Measurements from ENCODE around the gene PHRF1.
"Not testable (repeated sequence)": the region's sequence is repeated elsewhere in the genome, so short reads cannot be mapped to it uniquely, and the experiment has no call there.

PHRF1 gene

DNA sequence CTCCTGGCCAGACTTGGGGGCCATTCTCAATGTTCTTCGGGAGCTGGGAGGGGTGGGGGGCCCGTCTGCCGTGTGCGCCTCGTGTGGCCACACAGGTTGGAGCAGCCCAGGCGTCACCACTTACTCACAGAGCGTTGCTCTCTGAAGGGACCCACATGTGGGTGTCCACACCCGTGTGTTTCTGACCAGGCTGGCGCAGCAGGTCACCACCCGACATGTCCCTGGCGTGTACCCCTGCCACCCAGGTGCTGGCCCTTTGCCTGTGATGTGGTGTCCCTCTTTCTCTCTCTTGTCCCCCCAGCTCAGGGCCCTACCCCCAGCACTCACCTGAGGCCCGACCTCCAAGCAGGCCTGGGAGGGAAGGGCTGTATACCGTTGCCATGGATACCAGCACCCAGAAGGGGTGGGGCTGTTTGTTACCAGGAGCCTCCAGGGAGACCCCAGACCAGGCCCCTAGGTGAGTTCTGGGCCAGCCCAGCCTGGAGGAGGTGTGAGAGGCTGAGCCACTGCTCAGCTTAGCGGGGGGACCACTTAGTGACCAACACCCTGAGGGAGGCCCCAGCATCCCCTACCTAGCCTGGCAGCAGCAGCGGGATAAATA, 17.1 kb upstream of the PHRF1 start:
- no peak for DNase-seq

DNA sequence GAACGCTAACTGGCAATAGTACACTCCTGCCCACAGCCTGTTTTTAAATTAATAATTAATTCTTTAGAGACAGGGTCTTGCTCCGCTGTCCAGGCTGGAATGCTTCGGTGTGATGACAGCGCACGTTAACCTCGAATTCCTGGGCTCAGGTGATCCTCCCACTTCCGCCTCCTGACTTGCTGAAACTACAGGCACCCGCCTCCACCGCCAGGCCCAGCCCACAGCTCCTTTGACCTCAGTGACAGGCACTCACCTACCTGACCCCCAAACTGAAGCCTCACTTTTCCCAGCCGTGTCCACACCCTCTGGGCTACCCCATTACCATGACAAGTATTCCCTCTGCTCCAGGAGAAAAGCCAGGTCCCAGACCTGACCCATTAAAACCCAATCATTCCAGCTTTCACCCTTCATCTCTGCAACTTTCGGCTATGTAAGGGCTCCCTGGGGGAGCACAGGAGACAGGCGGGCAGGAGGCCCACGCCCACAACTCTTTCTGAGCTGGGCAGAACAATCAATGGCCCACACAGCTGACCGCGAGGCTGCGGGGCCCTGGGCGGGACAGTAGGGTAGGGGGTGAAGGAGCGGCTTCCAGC, 16.5 kb upstream of the PHRF1 start:
- DNase-seq: no peak

DNA sequence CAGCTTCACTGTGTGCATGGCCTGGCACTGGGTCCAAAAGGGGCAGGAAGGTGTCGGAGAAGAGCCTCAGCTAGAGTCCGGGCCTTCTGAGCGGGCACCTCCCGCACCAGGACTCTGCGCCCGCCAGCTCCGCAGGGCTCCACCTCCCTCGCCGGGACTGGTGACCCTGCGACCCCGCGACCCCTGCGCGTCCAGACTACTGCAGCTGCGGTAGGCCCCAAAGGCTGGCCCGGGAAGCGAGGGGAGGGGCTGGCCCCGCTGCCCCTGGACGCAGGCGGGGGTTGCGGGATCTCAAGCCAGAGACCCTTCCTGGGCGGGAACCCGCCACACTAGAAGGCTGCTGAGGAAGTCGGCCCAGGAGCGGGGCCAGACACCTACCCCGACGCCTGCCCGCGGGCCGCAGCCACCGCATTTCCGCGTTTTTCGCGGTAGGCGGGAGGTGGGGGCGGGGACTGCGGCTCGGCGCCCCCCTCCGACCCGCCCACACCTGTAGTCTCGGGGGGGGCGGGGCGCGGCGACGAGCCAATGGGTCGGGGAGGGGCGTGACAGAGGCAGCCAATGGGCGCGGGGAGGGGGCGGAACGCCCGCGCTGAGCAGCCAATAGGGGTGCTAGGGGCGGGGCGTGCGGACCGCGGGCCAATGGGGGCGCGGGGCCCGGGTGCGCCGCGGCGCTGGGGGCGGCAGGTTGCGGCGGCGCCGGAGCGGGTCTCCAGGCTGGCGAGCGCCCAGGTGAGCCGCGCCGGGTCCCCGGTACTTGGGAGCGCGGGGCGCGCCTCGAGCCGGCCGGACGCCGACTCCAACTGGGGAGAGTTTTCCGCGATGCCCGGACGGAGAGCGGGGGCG, 15.7 kb upstream of the PHRF1 start, which contains the start of the genes LMNTD2 and RASSF7:
Gene LMNTD2, minus strand, starts transcription at position 434 of the 843 bp plus-strand sequence. Its CDS starts 22 bp downstream, at position 412.
Gene RASSF7, plus strand, starts transcription at position 666 of the 843 bp plus-strand sequence. CDS start 799 bp downstream, outside the sequence.
- DNase-seq: peak; percentile 92 to 96 (median 92)

DNA sequence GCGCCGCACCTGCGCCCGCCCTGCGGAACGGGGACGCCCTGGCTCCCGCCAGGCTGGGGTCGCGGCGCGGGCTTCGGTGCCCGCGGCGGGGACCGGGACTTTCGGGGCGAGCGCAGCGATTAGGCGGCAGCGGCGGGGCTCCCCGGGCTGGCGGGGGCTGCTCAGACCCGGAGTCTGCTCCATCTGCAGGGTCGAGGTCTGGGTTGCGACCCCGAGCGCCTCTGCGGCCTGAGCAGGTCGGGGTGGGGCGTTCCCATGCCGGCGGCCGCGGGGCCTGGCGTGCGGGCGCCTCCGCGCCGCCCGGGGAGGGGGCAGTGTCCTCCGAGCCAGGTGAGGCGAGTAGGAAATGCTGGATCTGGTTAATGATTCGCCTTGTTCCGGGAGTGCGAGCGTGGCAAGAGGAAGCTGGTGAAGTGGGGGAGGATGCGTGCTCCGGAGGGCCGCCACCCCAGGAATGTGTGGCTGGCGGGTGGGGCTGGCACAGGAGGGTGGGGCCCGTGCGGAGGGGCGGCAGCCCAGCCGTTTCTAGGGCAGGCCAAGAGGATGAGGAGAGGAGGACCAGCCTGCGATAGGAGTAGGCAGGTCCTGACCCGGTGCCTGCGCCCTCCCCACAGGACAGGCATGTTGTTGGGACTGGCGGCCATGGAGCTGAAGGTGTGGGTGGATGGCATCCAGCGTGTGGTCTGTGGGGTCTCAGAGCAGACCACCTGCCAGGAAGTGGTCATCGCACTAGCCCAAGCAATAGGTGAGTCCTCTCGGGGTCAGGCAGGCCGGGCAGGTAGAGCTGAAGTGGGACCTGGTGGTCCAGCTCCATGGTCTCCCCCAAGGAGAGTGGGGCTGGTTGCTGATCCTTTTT, 14.9 kb upstream of the PHRF1 start:
- DNase-seq: peak in 1 of 5 donors; percentile 32

DNA sequence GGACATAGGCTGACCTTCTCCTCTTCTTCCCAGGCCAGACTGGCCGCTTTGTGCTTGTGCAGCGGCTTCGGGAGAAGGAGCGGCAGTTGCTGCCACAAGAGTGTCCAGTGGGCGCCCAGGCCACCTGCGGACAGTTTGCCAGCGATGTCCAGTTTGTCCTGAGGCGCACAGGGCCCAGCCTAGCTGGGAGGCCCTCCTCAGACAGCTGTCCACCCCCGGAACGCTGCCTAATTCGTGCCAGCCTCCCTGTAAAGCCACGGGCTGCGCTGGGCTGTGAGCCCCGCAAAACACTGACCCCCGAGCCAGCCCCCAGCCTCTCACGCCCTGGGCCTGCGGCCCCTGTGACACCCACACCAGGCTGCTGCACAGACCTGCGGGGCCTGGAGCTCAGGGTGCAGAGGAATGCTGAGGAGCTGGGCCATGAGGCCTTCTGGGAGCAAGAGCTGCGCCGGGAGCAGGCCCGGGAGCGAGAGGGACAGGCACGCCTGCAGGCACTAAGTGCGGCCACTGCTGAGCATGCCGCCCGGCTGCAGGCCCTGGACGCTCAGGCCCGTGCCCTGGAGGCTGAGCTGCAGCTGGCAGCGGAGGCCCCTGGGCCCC, 14.1 kb upstream of the PHRF1 start:
- no peak for DNase-seq

DNA sequence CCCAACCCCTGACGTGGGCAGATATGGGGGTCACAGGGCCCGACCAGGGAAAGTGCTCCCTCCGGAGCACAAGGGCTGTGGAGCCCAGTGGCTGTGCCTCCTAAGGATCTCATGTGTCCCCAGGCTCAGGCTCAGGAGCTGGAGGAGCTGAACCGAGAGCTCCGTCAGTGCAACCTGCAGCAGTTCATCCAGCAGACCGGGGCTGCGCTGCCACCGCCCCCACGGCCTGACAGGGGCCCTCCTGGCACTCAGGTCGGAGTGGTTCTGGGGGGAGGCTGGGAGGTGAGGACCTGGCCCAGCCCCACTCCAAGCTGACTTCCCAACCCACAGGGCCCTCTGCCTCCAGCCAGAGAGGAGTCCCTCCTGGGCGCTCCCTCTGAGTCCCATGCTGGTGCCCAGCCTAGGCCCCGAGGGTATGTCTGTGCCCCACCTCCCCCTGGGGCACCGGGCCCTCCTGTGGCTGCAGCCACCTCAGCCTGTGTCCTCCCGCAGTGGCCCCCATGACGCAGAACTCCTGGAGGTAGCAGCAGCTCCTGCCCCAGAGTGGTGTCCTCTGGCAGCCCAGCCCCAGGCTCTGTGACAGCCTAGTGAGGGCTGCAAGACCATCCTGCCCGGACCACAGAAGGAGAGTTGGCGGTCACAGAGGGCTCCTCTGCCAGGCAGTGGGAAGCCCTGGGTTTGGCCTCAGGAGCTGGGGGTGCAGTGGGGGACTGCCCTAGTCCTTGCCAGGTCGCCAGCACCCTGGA, 13.0 kb upstream of the PHRF1 start:
- DNase-seq: no peak

DNA sequence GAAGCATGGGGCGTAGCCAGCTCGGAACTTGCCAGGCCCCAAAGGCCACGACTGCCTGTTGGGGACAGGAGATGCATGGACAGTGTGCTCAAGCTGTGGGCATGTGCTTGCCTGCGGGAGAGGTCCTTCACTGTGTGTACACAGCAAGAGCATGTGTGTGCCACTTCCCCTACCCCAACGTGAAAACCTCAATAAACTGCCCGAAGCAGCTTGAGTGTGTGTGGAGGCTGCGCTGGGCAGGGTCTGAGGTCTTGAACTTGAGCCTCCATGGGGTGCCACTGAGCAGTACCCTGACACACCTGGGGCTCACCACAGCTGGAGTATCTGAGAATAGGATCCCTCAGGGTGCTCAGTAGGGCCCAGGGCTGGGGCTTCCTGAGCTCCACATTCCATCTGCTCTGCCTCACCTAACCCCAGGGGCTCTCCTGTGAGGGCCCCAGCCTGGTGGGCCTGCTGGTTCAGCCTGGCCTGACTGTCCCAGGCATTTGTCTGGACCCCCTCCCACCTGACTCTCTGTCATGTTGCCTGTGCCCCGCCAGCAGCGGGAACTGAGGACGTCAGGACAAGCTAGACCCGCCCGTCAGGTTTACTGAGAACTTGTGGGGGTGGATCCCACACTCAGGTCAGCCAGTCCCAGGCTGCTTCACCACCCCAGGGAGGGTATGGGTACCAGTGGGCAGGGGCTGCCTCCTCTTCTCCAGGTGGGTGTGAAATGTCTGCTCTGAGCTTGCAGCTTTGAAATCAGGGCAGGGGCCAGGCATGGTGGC, 12.3 kb upstream of the PHRF1 start:
- DNase-seq: no peak

DNA sequence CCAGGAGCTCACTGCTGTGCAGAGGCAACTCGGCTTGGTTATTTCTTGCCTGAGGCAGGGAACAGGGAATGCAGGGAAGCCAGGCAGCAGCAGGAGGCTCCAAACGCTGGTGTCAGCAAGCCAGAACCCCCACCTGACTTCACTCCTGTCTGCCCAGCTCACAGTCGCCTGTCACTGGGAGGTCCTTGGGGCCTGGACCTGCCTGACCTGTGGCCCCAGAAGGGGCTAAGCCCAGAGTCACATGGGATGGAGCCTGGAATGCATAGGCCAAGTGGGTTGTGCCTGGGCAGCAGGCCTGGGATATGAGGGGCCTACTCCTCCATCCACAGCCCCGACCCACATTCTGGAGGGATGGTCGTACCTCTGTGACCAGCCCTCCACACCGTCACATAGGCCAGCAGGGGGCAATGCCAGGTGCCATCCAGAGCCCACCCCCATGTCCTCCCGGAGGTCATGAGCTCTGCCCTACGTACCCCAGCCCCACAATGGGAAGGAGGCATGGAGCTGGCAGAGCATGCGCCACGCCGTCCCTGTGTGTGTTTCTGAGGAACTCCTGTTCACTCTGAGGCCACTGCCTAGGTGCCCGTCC, 10.3 kb upstream of the PHRF1 start:
- DNase-seq: no peak

DNA sequence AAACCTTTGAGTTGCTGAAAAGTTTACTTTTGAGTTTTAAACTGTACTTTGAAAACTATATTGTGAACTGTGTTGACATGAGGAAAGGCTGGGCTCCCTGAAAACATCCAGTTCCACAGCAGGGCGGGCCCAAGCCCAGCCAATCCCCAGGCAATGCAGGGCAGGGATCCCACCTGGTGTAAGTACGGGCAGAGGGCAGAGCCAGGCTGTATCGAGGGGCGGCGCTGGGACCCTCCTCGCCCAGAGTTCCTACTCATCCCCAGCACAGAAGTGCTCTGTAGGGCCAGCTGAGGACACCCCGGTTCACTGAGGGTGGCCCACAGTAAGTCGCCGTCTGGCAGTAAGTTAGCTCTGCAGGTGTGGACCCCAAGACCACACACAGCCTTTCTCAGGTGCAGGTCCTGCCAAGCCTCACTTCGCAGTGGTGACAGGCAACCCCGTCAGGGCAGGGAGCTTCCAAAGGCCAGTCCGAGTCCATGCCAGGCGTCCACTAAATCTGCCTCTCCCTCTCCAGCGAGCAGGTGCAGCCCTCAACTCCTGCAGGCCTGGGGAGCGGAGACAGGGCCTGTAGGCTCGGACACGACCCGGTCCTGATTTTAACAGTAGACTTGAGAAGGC, 9.2 kb upstream of the PHRF1 start:
- no peak for DNase-seq

DNA sequence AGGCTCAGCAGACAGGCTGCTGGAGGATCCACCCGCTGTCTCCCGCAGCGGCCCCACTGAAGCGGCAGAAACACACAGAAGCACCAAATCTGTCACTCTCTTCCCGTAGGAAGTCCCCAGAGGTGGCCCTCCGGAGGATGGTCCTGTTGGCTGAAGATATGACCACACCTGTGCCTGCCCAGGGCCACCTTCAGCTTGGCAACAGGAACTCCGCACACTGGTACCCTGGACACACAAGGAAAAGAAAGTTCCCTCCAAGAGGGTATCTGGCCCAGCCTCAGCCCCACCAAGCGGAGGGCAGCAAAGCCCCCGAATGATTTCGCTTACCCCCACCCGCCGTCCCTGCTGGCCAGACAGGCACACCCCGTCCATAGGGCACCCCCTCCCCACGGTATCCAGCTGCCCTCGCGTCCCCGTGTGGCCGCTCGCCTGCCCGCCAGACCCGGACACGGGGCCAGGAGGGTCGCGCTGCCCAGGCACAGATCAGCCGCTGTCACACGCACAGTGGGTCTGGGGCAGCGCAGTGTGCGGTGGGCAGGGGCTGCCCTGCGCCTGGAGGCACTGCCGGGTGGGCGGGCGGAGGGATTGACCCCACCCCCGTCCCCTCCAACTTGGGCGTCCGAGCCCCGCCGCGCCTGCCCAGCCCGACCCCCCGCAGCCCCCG, 8.5 kb upstream of the PHRF1 start:
- peak in 2 of 5 donors; percentile 34 to 35 for DNase-seq

DNA sequence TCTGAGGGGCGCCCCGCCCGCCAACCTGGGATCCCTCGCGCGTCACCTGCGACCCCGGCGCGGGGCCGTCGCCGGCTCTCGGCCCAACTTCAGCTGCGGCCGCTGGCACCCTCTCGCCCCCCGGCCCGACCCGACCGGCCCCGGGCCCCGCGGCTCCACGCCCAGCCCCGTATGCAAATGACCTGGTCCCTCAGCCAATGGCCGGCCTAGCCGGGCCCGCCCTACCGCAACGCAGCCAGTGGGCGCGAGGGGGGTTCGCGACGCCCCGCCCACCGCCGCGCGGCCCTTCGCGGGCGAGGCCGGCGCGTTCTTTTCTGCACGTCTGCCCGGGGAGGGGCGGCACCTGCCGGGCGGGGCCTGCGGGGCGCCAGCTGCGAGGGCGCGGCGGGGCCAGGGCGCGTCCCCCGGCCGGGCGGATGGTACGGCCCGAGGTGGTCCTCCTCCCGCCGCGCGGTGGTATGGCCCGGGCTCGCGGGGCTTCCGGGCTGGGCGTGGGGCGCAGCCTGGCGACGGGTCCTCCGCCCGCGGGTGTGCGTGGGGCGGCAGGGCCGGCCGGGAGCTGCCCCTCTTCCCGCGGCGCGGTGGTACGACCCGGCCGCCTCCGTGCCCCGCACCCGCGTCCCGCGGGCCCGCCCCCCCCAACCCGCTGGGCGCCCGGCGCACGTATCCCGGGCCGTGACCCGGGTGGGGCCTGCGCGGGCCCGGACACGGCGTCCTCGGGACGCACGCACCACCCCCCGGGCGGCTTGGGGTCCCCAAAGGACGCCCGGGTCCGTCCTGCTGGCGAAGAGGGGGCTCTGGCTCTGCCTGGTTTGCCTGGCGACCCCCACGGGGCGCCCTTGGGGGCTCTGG, 7.7 kb upstream of the PHRF1 start:
- DNase-seq: peak; percentile 85 to 95 (median 90)

DNA sequence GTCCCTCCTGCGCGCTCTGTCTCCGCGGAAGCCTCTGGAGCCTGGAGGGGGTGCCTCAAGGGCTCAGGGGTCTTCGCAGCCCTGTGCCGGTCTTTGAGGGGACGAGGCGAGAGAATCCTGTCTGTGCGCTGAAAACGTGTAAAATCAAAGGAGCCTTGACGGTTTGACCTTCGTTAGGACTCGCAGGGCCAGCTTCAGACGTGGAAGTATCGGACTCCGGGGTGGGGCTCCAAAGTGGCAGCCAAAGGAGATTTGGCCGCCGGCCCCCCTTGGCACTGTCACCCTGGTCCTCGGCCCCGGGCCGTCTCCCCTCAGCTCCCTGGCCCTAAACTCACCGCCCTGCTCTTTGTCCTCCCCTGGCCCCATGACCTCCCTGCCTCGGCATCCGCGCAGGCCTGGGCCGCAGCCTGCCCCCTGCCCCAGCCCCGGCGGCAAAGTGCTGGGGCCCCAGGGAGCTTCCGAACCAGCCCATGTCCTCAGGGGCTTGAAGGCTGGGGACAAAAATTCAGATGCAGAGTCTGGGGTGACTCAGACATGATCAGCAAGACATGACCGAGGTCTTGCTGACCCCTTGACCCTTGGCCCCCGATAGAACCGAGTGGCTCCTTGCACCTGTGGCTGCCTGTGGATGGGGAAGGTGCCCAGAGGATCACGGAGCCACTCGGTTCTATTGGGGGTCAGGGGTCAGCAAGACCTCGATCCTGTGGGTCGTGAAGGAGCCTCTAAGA, 6.9 kb upstream of the PHRF1 start:
- no peak for DNase-seq

DNA sequence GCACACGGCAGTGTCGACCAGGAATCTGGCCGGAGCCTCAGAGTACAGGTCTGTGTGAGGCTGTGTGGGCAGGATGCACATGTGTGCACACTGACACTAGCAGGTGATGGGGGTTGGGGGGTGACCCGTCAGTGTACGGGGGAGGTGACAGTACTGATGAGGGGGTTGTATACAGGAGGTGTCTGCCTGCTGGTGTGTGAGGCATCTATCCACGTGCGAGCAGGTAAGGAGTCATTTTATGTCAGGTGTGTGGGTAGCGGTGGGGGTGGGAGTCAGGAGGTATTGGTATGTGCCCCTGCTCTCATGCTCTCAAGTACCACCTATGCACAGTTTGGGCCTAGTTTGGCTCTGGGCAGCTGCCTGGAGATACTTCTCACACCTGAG, 4.5 kb upstream of the PHRF1 start:
- no peak for DNase-seq

DNA sequence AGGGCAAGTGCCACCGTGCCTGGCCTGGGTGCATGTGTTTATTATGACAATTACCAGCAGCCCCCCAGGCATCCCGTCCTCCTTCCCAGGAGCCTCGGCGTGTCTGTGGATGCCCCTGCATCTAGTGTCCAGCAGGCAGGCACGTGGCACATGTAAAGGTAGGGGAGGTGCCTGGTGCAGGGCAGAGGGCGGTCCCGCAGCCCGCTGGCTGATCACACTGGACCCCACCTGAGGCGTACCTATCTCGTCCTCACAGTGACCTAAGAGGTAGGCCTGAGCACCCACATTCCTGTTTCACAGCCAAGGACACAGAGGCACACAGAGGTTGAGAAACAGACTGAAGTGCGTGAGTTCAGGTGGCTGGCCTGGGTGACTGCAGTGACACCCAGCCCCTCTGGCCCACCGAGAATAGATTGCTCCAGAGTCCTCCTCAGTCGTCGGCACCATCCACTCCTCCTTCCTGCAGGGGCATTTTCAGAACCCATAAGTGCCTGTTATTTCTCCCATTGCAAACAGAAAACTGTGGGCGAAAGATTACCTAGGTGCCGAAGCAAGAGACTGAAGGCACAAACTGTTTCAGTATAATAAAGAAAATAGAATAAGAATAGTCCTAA, 3.0 kb upstream of the PHRF1 start:
- DNase-seq: no peak

DNA sequence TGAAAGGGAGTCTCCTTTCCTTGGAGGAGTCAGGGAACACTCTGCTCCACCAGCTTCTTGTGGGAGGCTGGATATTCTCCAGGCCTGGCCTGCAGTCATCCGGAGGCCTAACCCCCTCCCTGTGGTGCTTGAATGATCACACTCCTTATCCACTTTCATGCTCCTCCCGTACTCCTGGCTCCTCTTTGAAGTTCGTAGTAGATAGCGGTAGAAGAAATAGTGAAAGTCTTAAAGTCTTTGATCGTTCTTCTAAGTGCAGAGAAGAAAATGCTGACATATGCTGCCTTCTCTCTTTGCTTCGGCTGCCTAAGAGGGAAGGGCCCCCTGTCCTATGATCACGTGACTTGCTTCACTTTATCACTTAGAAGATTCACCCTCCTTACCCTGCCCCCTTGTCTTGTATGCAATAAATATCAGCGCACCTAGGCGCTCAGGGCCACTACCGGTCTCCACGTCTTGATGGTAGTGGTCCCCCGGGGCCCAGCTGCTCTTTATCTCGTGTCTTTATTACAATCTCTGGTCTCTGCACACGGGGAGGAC, 2.2 kb upstream of the PHRF1 start:
- not testable (repeated sequence) for DNase-seq

DNA sequence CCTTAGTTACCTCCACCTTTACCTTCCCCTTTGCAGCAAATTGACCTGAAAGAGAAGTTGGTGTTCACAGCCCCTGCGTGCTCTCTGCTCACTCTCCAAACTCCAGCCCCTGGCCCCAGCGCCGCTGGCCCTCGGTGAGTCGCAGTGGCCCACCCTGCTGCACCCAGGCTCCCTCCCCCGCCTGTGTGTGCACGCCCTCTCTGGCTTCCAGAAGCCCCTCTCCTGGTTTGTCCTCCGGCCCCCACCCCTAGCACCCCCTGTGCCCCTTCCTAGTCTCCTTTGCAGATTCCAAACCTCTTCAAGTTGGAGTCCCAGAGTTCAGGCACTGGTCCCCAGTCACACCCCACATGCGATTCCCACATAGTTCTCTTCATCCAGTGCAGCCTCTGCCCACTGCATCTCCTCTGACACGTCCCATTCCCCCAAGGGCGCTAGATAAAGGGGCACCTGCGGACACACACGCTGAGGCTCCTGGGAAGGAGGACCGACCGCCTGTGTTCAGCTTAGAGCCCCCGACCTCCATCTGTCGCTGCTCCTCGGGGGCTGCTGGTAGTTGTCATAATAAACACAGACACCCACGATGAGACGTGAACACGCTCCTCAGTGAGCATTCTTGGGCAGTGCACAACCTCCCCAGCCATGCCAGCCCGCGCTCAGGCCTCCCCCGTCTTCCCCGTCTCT, 1.5 kb upstream of the PHRF1 start:
- DNase-seq: no peak
